Astrocyte of the cerebellum (primary cell): ENCODE data around the gene POLDIP3.

Experiments used
- DNase-seq: peaks from one replicate; pipeline ENCODE4 v3.0.0-alpha.2; 2011; ENCODE audit warnings: low read depth
- H3K4me3 ChIP-seq: 2 replicates; pipeline ENCODE4 v1.5.1; 2011; ENCODE audit warnings: mild to moderate bottlenecking, low read depth, low read length, moderate library complexity
- CTCF ChIP-seq: IDR thresholded peaks from 2 replicates; pipeline ENCODE4 v1.5.1; 2012; ENCODE audit warnings: low read length, low read depth, moderate library complexity, mild to moderate bottlenecking; ENCODE audit errors: missing control alignments
- in situ Hi-C: cut with HindIII; loops from 2 replicates; pipeline ENCODE4 v1.10.0; 2017; ENCODE audit warnings: low sequenced_read_pairs

The POLDIP3 gene

GRCh38 chr22:42603427-42603826 lies 11.3 kb downstream of the POLDIP3 start:
- H3K4me3 ChIP-seq: no peak overlapping the region
- in situ Hi-C loops: no loop called here
- TF ChIP-seq CTCF: no peak
- no peak for DNase-seq

DNA sequence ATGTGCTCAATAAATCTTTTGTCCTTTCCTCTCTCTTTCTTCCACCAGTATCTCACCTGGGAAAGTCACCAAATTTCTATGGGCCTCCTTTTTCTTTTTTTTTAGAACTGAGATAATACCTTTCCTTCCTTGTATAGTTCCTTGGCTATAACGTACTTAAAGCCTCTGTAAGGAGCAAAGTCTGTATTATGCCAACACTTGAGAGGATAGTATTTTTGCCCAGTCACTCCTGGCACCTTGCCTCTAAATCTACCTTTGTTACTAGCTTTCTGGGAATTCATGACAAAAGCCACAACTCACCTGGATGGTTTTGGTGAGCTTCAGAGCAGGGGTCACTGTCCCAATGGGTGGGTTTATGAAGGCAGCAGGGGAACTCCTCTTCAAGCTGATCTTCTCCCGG lies 12.2 kb downstream of the POLDIP3 start:
- H3K4me3 ChIP-seq: no peak overlapping the region
- in situ Hi-C loops: no loop called here
- no peak for DNase-seq
- TF ChIP-seq CTCF: no peak

GRCh38 chr22:42601879-42602465 lies 12.7 kb downstream of the POLDIP3 start:
- in situ Hi-C loops: no loop called here
- no peak overlapping the region for H3K4me3 ChIP-seq
- no peak for DNase-seq
- no peak for TF ChIP-seq CTCF

DNA sequence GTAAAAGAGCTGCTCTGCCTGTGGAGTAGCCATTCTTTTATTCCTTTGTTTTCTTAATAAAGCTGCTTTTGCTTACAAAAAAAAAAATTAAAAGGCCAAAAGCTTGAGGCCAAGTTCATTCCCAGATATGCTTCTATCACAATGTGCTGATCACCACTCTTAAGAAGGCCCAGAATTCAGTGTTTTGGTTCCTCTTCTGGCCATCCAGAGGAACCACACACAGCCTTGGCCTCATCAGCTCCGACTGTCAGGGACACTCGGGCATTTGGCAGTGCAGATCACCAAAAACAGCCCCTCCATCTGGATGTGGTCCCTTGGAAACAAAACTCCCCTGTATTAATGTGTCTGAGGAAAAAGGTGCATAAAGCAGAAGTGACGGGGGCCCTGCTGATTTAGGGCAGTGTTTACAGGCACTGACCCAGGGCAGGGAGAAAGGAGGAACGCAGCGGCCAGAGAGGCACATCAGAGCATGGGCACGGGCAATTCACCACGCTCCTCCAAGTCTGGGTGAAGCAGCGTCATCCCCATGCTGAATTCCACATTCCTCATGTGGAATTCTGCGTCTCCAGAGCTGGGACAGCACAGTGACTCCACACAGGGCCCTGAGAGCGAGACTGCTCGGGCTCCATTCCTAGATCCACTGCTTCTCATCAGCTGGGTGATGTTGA lies 17.7 kb downstream of the POLDIP3 start:
- DNase-seq: no peak
- in situ Hi-C loops: no loop called here
- H3K4me3 ChIP-seq: no peak overlapping the region
- no peak for TF ChIP-seq CTCF

DNA sequence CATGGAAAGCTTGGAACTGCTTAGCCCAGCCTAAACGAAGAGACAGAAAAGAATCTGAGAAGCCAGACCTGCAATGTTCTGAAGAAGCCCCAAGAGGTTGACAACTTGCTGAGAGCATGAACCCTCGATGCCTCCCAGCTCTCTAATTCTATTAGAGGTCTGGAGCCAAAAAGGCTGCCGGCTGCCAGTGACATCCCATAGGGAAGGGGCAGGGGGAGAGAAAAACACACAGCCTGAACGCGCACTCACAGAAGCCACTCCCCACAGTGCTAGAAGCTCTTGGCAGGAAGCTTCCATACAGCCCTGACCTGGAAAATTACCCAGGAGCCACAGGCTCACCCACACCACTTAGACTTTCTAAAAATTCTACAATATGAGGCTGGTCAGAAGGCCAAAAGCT lies 18.3 kb downstream of the POLDIP3 start:
- in situ Hi-C loops: no loop called here
- no peak for TF ChIP-seq CTCF
- no peak for DNase-seq
- H3K4me3 ChIP-seq: no peak overlapping the region

DNA sequence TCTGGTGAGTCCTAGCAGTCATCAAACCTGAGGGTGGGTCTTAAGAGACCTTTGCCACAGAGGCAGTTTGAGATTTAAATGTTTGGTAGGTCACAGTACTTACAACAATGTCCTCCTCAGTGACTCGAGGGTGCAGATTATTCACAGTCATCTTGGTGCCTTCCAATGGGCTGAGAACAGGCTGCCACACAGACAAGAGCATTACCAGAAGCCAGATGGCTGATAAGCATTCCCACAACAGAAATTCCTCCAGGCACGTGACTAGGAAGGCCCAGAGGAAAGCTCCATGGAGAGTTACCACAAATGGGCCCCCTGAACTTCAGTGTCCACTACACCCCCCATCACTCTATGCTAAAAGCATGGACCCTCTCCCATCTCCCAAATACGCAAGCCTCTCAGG lies 19.2 kb downstream of the POLDIP3 start:
- DNase-seq: no peak
- in situ Hi-C loops: no loop called here
- H3K4me3 ChIP-seq: no peak overlapping the region
- TF ChIP-seq CTCF: no peak

GRCh38 chr22:42591987-42592386 lies 22.7 kb downstream of the POLDIP3 start:
- TF ChIP-seq CTCF: no peak
- H3K4me3 ChIP-seq: no peak overlapping the region
- in situ Hi-C loops: no loop called here
- DNase-seq: no peak
